CD14-positive monocyte (primary cell): ENCODE data around the gene DMXL1. TPM values are rescaled to one million over a fixed set of nuclear protein-coding genes. Genes with fewer than 3 reads are reported as not detected.

Source experiments
- DNase-seq, 3 donors: peaks; one replicate each; pipeline ENCODE4 v3.0.0-alpha.2; 2011 to 2022
- H2AFZ ChIP-seq: 2 replicates; pipeline ENCODE4 v1.6.0; 2012; ENCODE audit warnings: mild to moderate bottlenecking, low read depth, low read length, inconsistent platforms; ENCODE audit not compliant: insufficient read depth, poor library complexity, severe bottlenecking
- H3K27ac ChIP-seq, 2 donors: 1 replicate in 1 of 2; 2 replicates in 1 of 2; pipeline ENCODE4 v1.5.1; 2012 to 2013; ENCODE audit warnings: low read length in 2 of 2, control low read depth in 1 of 2, inconsistent platforms in 1 of 2, low read depth in 1 of 2, mild to moderate bottlenecking in 1 of 2
- H3K27me3 ChIP-seq, 2 donors: one replicate each; pipeline versions ENCODE4 v1.6.0 to v1.6.1; 2011 to 2013; ENCODE audit warnings: low read length in 2 of 2; ENCODE audit not compliant: control insufficient read depth in 2 of 2, insufficient read depth in 2 of 2
- H3K36me3 ChIP-seq, 2 donors: replicated peaks in 1 of 2; 1 replicate in 1 of 2; 2 replicates in 1 of 2; pipeline versions ENCODE4 v1.5.1 to v1.6.1; 2012 to 2013; ENCODE audit warnings: low read length in 2 of 2, control low read depth in 1 of 2, inconsistent platforms in 1 of 2, mild to moderate bottlenecking in 1 of 2; ENCODE audit not compliant: insufficient read depth in 2 of 2, control insufficient read depth in 1 of 2
- H3K4me1 ChIP-seq, 2 donors: 1 replicate in 1 of 2; 2 replicates in 1 of 2; pipeline versions ENCODE4 v1.5.1 to v1.6.1; 2012 to 2013; ENCODE audit warnings: low read length in 2 of 2, control low read depth in 1 of 2, inconsistent platforms in 1 of 2, mild to moderate bottlenecking in 1 of 2, moderate library complexity in 1 of 2; ENCODE audit not compliant: insufficient read depth in 2 of 2, control insufficient read depth in 1 of 2
- H3K4me2 ChIP-seq: replicated peaks from 2 replicates; pipeline ENCODE3; 2012; ENCODE audit warnings: low read length, moderate library complexity, mild to moderate bottlenecking; ENCODE audit not compliant: poor library complexity, severe bottlenecking; ENCODE audit errors: extremely low read depth
- H3K4me3 ChIP-seq, 3 experiments: fragments of 200-600 bp in 1 of 3; sonication (generic) in 1 of 3; replicated peaks in 1 of 3; 1 replicate in 2 of 3; 2 replicates in 1 of 3; pipeline ENCODE4 v1.5.1; 2011 to 2013; ENCODE audit warnings: low read length in 3 of 3, mild to moderate bottlenecking in 3 of 3, control low read depth in 2 of 3, low read depth in 2 of 3, inconsistent platforms in 1 of 3, moderate library complexity in 1 of 3
- H3K79me2 ChIP-seq: 2 replicates; pipeline ENCODE4 v1.6.0; 2012; ENCODE audit warnings: mild to moderate bottlenecking, control low read depth, inconsistent platforms, low read length, moderate library complexity; ENCODE audit not compliant: insufficient read depth
- H3K9ac ChIP-seq: 2 replicates; pipeline ENCODE4 v1.6.0; 2017; ENCODE audit warnings: low read length, mild to moderate bottlenecking; ENCODE audit not compliant: insufficient read depth, poor library complexity, severe bottlenecking
- H3K9me3 ChIP-seq, 2 donors: replicated peaks in 1 of 2; 1 replicate in 1 of 2; 2 replicates in 1 of 2; pipeline versions ENCODE4 v1.5.1 to v1.6.1; 2012 to 2013; ENCODE audit warnings: low read length in 2 of 2, control low read depth in 1 of 2; ENCODE audit not compliant: control insufficient read depth in 1 of 2, insufficient read depth in 1 of 2
- H4K20me1 ChIP-seq: 2 replicates; pipeline ENCODE4 v1.6.0; 2012; ENCODE audit warnings: mild to moderate bottlenecking, low read length, control low read depth, moderate library complexity; ENCODE audit not compliant: insufficient read depth
- H3K27ac Mint-ChIP-seq, 7 donors: one replicate each; pipeline ENCODE4 v1.8.0; 2020; ENCODE audit warnings: mild to moderate bottlenecking in 7 of 7, mixed read lengths in 7 of 7, moderate library complexity in 6 of 7, inconsistent platforms in 2 of 7
- H3K27me3 Mint-ChIP-seq, 3 donors: one replicate each; pipeline ENCODE4 v1.8.0; 2021 to 2022; ENCODE audit warnings: low read depth in 3 of 3, mild to moderate bottlenecking in 3 of 3, mixed read lengths in 3 of 3, moderate library complexity in 3 of 3, inconsistent platforms in 1 of 3
- H3K36me3 Mint-ChIP-seq, 2 donors: one replicate each; pipeline ENCODE4 v1.8.0; 2020; ENCODE audit warnings: mixed read lengths in 2 of 2, inconsistent platforms in 1 of 2, mild to moderate bottlenecking in 1 of 2
- H3K4me1 Mint-ChIP-seq: one replicate; pipeline ENCODE4 v1.8.0; 2020; ENCODE audit warnings: mild to moderate bottlenecking, mixed read lengths
- H3K4me3 Mint-ChIP-seq, 2 donors: one replicate each; pipeline ENCODE4 v1.8.0; 2020; ENCODE audit warnings: mild to moderate bottlenecking in 2 of 2, mixed read lengths in 2 of 2, moderate library complexity in 1 of 2
- H3K9me3 Mint-ChIP-seq, 7 donors: one replicate each; pipeline ENCODE4 v1.8.0; 2020 to 2022; ENCODE audit warnings: mixed read lengths in 7 of 7, mild to moderate bottlenecking in 6 of 7, moderate library complexity in 6 of 7, inconsistent platforms in 2 of 7
- WGBS: methylation state at CpG from one replicate; pipeline ENCODE4 v1.1.5; 2013; ENCODE audit warnings: missing lambda C conversion rate; ENCODE audit not compliant: insufficient coverage; 5-methylcytosine and 5-hydroxymethylcytosine counted together
- intact Hi-C, 2 donors: fragments of 100-400 bp; cut with micrococcal nuclease; formaldehyde crosslinking; loops; one replicate each; pipeline versions ENCODE4 v1.15.0 to v1.15.1; 2023
- polyA plus RNA-seq, 3 donors: library from polyadenylated mRNA; depleted of rRNA in 1 of 3; unstranded in 2 of 3; stranded (reverse) in 1 of 3; fragments of 300-500 nt in 2 of 3; fragments of >200 nt in 1 of 3; fragmentation: Illumina TruSeq in 2 of 3; gene quantifications; 1 replicate in 2 of 3; 2 replicates in 1 of 3; pipeline ENCODE4 v1.2.3, GENCODE V29; 2012 to 2021
- TF ChIP-seq, protein P1 (sequence below): fragments of 200-600 bp; IDR thresholded peaks from one replicate; pipeline ENCODE4 v1.8.0; 2022; ENCODE audit warnings: antibody characterized with exemption, mild to moderate bottlenecking

DMXL1 gene
- polyA plus RNA-seq, 3 donors = 15.5 to 20.5 (median 19.5) TPM

DNA sequence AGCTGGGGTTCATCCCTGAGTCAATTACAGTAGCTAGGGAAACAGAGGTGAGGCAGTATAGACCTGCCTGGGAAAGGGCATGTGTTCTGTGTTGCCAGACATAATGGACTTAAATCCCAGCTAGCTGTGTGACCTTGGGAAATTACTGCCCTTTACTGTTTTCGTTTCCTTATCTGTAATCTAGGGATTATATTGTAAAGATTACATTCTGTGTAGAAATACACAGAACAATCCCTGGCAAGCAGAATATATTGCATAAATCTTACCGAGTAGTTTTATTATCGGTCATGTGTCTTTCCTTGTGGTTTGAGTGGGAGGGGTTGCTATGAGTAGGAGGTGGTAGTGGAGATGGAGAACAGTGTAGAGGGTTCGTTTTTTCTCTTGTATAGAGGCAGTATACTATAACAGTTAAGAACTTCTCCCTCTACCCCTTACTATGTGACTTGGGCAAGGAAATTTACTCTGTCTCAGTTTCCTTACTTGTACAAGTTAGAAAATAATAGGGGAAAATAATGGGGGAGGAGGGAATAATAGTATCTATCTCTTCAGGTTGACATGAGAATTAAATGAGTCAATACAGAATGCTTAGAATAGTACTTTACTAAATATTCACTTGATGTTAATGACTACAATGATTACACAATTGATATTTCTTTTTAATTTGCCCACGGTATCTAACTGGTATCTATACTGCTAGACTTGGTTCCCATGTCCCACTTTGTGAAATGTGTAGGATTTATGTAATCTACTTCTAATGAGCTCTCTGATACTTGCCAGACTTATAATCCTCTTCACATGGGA, 7.1 kb upstream of the DMXL1 start:
- peaks cover 16% of the 10 kb centered on the region for H3K4me1 Mint-ChIP-seq
- H4K20me1 ChIP-seq = no peaks in the 10 kb centered on the region
- H3K27ac Mint-ChIP-seq = peak overlapping the region in 3 of 7 donors; percentile 12 to 85 (median 27)
- no peaks in the 10 kb centered on the region for H3K27me3 ChIP-seq
- no peak overlapping the region for H3K4me3 Mint-ChIP-seq
- H3K36me3 ChIP-seq = no peaks in the 10 kb centered on the region
- peak in 2 of 3 donors; percentile 7 to 15 for DNase-seq
- H3K9me3 Mint-ChIP-seq = peaks cover 0 to 2% (median 0%) of the 10 kb centered on the region in 7 donors
- H3K4me2 ChIP-seq = peak overlapping the region; percentile 38
- peaks cover 8 to 9% of the 10 kb centered on the region in 2 donors for H3K4me1 ChIP-seq
- H2AFZ ChIP-seq = peak overlapping the region; percentile 53
- no peaks in the 10 kb centered on the region for H3K79me2 ChIP-seq
- H3K27ac ChIP-seq = no peak overlapping the region
- no CpG with 5 or more reads among the region's 5 CpGs for WGBS
- no peaks in the 10 kb centered on the region for H3K27me3 Mint-ChIP-seq
- H3K9ac ChIP-seq = no peak overlapping the region
- no peaks in the 10 kb centered on the region for H3K36me3 Mint-ChIP-seq
- intact Hi-C loops = no loop called here
- TF ChIP-seq, protein P1, sequence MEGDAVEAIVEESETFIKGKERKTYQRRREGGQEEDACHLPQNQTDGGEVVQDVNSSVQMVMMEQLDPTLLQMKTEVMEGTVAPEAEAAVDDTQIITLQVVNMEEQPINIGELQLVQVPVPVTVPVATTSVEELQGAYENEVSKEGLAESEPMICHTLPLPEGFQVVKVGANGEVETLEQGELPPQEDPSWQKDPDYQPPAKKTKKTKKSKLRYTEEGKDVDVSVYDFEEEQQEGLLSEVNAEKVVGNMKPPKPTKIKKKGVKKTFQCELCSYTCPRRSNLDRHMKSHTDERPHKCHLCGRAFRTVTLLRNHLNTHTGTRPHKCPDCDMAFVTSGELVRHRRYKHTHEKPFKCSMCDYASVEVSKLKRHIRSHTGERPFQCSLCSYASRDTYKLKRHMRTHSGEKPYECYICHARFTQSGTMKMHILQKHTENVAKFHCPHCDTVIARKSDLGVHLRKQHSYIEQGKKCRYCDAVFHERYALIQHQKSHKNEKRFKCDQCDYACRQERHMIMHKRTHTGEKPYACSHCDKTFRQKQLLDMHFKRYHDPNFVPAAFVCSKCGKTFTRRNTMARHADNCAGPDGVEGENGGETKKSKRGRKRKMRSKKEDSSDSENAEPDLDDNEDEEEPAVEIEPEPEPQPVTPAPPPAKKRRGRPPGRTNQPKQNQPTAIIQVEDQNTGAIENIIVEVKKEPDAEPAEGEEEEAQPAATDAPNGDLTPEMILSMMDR = no peak
- H3K9me3 ChIP-seq = no peaks in the 10 kb centered on the region
- peak overlapping the region in 1 of 3 experiments; percentile 9 for H3K4me3 ChIP-seq

DNA sequence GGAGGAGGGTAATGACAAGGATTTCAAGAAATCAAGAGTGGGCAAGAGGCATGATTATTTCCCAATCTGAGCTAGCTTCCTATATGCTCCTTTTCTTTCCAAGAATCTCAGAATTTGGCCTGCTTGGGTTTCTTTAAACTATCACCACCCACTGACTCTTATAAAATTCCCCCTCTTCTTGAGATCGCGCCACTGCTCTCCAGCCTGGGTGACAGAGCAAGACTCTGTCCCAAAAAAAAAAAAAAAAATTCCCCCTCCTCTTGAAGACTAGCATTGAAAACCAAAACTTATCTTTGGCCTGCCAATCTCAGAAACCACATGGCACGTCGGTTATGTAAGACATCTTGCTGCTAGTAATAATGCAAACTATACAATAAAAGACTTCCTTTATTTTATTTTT, 3.4 kb upstream of the DMXL1 start:
- H3K27ac ChIP-seq = no peak overlapping the region
- H3K4me3 ChIP-seq = no peak overlapping the region
- peaks cover 23 to 25% of the 10 kb centered on the region in 2 donors for H3K4me1 ChIP-seq
- H3K9me3 Mint-ChIP-seq = no peaks in the 10 kb centered on the region
- no peaks in the 10 kb centered on the region for H4K20me1 ChIP-seq
- H3K27me3 Mint-ChIP-seq = no peaks in the 10 kb centered on the region
- H3K4me3 Mint-ChIP-seq = no peak overlapping the region
- TF ChIP-seq, protein P1 = no peak
- no peaks in the 10 kb centered on the region for H3K36me3 Mint-ChIP-seq
- H3K9ac ChIP-seq = no peak overlapping the region
- H3K27me3 ChIP-seq = no peaks in the 10 kb centered on the region
- H3K79me2 ChIP-seq = peaks cover 12% of the 10 kb centered on the region
- H3K36me3 ChIP-seq = no peaks in the 10 kb centered on the region
- intact Hi-C loops = no loop called here
- peaks cover 24% of the 10 kb centered on the region for H3K4me1 Mint-ChIP-seq
- no peak for DNase-seq
- no peaks in the 10 kb centered on the region for H3K9me3 ChIP-seq
- 92% methylated on average over 2 of the region's 4 CpGs for WGBS
- H3K4me2 ChIP-seq = no peak overlapping the region
- peak overlapping the region in 3 of 7 donors; percentile 33 to 57 (median 40) for H3K27ac Mint-ChIP-seq
- H2AFZ ChIP-seq = no peak overlapping the region
